WTC11 (cell line): Measurements from ENCODE around the gene TTLL11. TPM values are rescaled to one million over a fixed set of nuclear protein-coding genes. Genes with fewer than 3 reads are reported as not detected.
"Not testable (repeated sequence)": the region's sequence is repeated elsewhere in the genome, so short reads cannot be mapped to it uniquely, and the experiment has no call there.

Source experiments
- ATAC-seq: fragments of 200-7000 bp; cut with Tn5 transposase; 2 replicates; pipeline ENCODE4 v1.10.0; 2021; ENCODE audit warnings: mild to moderate bottlenecking, moderate library complexity
- CTCF ChIA-PET: fragments of 300-600 bp; sonication (Branson Sonifier 250); formaldehyde crosslinking; loops from one replicate; lab custom pipeline; 2021; ENCODE audit warnings: antibody characterized with exemption; lab: Charles Lee
- POLR2A ChIA-PET: fragments of 350-600 bp; sonication (Branson Sonifier 250); formaldehyde crosslinking; loops from one replicate; lab custom pipeline; 2021; ENCODE audit warnings: antibody characterized with exemption; lab: Charles Lee
- DNase-seq: peaks from one replicate; pipeline ENCODE4 v3.0.0; 2021; ENCODE audit warnings: low spot score
- H3K27ac Mint-ChIP-seq: 2 replicates; pipeline ENCODE4 v1.8.0; 2021; ENCODE audit warnings: mixed read lengths
- H3K27me3 Mint-ChIP-seq: 2 replicates; pipeline ENCODE4 v1.8.0; 2021; ENCODE audit warnings: low read depth, mild to moderate bottlenecking, moderate library complexity, mixed read lengths
- H3K36me3 Mint-ChIP-seq: 2 replicates; pipeline ENCODE4 v1.8.0; 2021; ENCODE audit warnings: mixed read lengths
- H3K4me1 Mint-ChIP-seq: 2 replicates; pipeline ENCODE4 v1.8.0; 2022; ENCODE audit warnings: mixed read lengths
- H3K4me3 Mint-ChIP-seq: 2 replicates; pipeline ENCODE4 v1.8.0; 2021; ENCODE audit warnings: mild to moderate bottlenecking, moderate library complexity, mixed read lengths
- H3K9me3 Mint-ChIP-seq: 2 replicates; pipeline ENCODE4 v1.8.0; 2021; ENCODE audit warnings: mixed read lengths
- CBFB ChIP-seq: sonication (generic); formaldehyde crosslinking; IDR thresholded peaks from 2 replicates; pipeline ENCODE4 v1.8.1; 2022; ENCODE audit warnings: mild to moderate bottlenecking, low read depth, missing genetic modification reagents
- CREM ChIP-seq: sonication (generic); formaldehyde crosslinking; IDR thresholded peaks from 2 replicates; pipeline ENCODE4 v1.8.1; 2022; ENCODE audit warnings: mild to moderate bottlenecking, missing genetic modification reagents, moderate library complexity
- ELF4 ChIP-seq: sonication (generic); formaldehyde crosslinking; IDR thresholded peaks from 2 replicates; pipeline ENCODE4 v1.8.1; 2022; ENCODE audit warnings: low read depth, mild to moderate bottlenecking, moderate library complexity, missing genetic modification reagents
- ETV6 ChIP-seq: sonication (generic); formaldehyde crosslinking; IDR thresholded peaks from 2 replicates; pipeline ENCODE4 v1.8.1; 2022; ENCODE audit warnings: mild to moderate bottlenecking, missing genetic modification reagents
- GABPB1 ChIP-seq: sonication (generic); formaldehyde crosslinking; IDR thresholded peaks from 2 replicates; pipeline ENCODE4 v1.8.1; 2023; ENCODE audit warnings: mild to moderate bottlenecking, missing genetic modification reagents
- GTF2I ChIP-seq: fragments of 250-450 bp; sonication (Bioruptor Pico); conservative IDR thresholded peaks from 2 replicates; pipeline ENCODE4 v1.4.0; 2021; ENCODE audit warnings: mild to moderate bottlenecking
- IRF2 ChIP-seq: sonication (generic); formaldehyde crosslinking; IDR thresholded peaks from 2 replicates; pipeline ENCODE4 v1.8.0; 2022; ENCODE audit warnings: low read depth, missing genetic modification reagents, borderline replicate concordance
- KAT7 ChIP-seq: sonication (generic); formaldehyde crosslinking; IDR thresholded peaks from 2 replicates; pipeline ENCODE4 v1.8.1; 2023; ENCODE audit warnings: missing genetic modification reagents, mild to moderate bottlenecking, borderline replicate concordance
- MYBL2 ChIP-seq: sonication (generic); formaldehyde crosslinking; IDR thresholded peaks from 2 replicates; pipeline ENCODE4 v1.8.1; 2023; ENCODE audit warnings: mild to moderate bottlenecking, moderate library complexity, missing genetic modification reagents
- RELA ChIP-seq: sonication (generic); formaldehyde crosslinking; IDR thresholded peaks from 2 replicates; pipeline ENCODE4 v1.8.1; 2022; ENCODE audit warnings: missing genetic modification reagents, mild to moderate bottlenecking, borderline replicate concordance
- SMAD3 ChIP-seq: sonication (generic); formaldehyde crosslinking; IDR thresholded peaks from 2 replicates; pipeline ENCODE4 v1.8.0; 2022; ENCODE audit warnings: missing genetic modification reagents, mild to moderate bottlenecking, borderline replicate concordance
- total RNA-seq: library from RNA; stranded (reverse); gene quantifications from 3 replicates; pipeline ENCODE4 v1.2.3, GENCODE V29; 2021
- TF ChIP-seq, protein P1 (sequence below): sonication (generic); formaldehyde crosslinking; IDR thresholded peaks from 2 replicates; pipeline ENCODE4 v1.8.1; 2022; ENCODE audit warnings: mild to moderate bottlenecking, moderate library complexity, missing genetic modification reagents
- TF ChIP-seq, protein P2 (sequence below): sonication (generic); formaldehyde crosslinking; IDR thresholded peaks from 2 replicates; pipeline ENCODE4 v1.8.1; 2023; ENCODE audit warnings: mild to moderate bottlenecking, moderate library complexity, missing genetic modification reagents
- TF ChIP-seq, protein P3 (sequence below): fragments of 250-450 bp; sonication (Bioruptor Pico); conservative IDR thresholded peaks from 2 replicates; pipeline ENCODE4 v1.9.0; 2021; ENCODE audit warnings: mild to moderate bottlenecking
- TF ChIP-seq, protein P4 (sequence below): sonication (generic); formaldehyde crosslinking; IDR thresholded peaks from 2 replicates; pipeline ENCODE4 v1.8.0; 2022; ENCODE audit warnings: mild to moderate bottlenecking, missing genetic modification reagents
- TF ChIP-seq, protein P5 (sequence below): sonication (generic); formaldehyde crosslinking; IDR thresholded peaks from 2 replicates; pipeline ENCODE4 v1.8.0; 2022; ENCODE audit warnings: mild to moderate bottlenecking, missing genetic modification reagents

TTLL11 gene
- total RNA-seq, 1 experiment from 2014 or later: 1.1 TPM

DNA sequence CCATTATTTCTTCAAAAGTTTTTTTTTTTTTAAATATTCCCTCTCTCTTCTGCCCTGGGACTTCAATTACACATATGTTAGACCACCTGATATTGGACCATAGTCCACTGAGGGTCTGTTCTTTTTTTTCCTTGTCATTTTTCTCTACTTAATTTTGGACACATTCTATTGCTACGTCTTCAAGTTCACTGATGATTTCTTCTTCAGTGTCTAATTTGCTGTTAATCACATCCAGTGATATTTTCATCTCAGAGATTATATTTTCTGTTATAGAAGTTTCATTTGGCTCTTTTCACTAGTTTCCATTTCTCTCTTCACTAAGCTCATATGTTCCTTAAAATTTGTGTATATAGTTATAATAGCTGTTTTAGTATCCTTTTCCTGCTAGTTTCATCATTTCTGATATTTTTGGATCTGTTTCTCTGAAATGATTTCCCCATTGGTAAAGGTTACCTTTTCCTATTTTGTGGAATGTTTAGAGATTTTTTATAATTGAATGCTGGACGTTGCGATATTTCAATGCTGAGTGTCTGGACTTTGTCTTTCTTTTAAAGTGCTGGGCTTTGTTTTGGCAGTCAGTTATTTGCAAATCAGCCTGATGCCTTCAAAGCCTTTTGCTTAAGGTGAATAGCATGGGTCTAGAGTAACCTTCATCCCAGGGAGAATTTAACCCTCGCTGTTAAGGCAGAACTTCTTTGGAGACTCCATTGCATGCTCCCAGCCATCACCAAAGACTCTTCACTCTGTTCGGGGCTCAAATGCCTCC, 111.8 kb downstream of the TTLL11 start:
- ChIA-PET CTCF (interaction anchor here (0.6 kb wide), 1 partner anchor 286 kb away, joined by 3 read pairs; no protein-coding TSS in a partner anchor), POLR2A (no interaction called here)
- no peak for TF ChIP-seq MYBL2 (CRISPR knock-in tag)
- TF ChIP-seq, protein P1, sequence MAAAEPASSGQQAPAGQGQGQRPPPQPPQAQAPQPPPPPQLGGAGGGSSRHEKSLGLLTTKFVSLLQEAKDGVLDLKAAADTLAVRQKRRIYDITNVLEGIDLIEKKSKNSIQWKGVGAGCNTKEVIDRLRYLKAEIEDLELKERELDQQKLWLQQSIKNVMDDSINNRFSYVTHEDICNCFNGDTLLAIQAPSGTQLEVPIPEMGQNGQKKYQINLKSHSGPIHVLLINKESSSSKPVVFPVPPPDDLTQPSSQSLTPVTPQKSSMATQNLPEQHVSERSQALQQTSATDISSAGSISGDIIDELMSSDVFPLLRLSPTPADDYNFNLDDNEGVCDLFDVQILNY: no peak
- no peak for TF ChIP-seq ELF4 (CRISPR knock-in tag)
- TF ChIP-seq GABPB1: no peak
- TF ChIP-seq IRF2 (CRISPR knock-in tag): no peak
- TF ChIP-seq, protein P2, sequence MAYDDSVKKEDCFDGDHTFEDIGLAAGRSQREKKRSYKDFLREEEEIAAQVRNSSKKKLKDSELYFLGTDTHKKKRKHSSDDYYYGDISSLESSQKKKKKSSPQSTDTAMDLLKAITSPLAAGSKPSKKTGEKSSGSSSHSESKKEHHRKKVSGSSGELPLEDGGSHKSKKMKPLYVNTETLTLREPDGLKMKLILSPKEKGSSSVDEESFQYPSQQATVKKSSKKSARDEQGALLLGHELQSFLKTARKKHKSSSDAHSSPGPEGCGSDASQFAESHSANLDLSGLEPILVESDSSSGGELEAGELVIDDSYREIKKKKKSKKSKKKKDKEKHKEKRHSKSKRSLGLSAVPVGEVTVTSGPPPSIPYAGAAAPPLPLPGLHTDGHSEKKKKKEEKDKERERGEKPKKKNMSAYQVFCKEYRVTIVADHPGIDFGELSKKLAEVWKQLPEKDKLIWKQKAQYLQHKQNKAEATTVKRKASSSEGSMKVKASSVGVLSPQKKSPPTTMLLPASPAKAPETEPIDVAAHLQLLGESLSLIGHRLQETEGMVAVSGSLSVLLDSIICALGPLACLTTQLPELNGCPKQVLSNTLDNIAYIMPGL (CRISPR knock-in tag): no peak
- TF ChIP-seq, protein P3, sequence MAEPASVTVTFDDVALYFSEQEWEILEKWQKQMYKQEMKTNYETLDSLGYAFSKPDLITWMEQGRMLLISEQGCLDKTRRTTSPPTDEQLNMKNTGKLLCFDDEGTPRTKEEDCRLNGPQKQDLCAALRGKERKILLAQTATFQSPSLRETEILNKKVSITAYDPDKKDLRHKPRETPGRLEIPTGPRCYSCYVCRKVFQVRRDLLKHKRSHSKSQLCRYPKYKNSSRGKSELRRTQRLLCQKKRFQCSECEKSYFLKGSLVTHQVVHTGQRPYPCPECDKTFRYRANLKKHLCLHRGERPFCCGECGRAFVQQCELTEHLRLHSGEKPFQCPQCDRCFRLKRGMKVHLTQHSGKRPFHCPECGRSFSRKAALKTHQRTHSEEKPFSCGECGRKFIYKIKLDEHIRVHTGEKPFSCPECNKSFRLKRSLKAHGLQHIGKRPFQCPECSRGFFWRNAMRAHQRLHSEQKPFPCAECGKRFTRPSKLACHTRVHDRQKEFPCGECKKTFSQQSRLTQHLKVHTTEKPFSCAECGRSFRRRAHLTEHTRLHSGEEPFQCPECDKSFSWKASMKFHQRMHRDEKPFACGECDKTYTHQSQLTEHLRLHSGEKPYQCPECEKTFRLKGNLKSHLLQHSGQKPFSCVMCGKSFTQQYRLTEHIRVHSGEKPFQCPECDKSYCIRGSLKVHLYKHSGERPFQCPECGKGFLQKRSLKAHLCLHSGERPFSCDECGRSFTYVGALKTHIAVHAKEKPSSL (CRISPR knock-in tag): no peak
- H3K9me3 Mint-ChIP-seq: peaks cover 13% of the 10 kb centered on the region
- H3K27ac Mint-ChIP-seq: no peak overlapping the region
- peaks cover 10% of the 10 kb centered on the region for H3K36me3 Mint-ChIP-seq
- peaks cover 69% of the 10 kb centered on the region for H3K27me3 Mint-ChIP-seq
- H3K4me3 Mint-ChIP-seq: no peak overlapping the region
- ATAC-seq (no peak), DNase-seq (no peak)
- no peaks in the 10 kb centered on the region for H3K4me1 Mint-ChIP-seq

DNA sequence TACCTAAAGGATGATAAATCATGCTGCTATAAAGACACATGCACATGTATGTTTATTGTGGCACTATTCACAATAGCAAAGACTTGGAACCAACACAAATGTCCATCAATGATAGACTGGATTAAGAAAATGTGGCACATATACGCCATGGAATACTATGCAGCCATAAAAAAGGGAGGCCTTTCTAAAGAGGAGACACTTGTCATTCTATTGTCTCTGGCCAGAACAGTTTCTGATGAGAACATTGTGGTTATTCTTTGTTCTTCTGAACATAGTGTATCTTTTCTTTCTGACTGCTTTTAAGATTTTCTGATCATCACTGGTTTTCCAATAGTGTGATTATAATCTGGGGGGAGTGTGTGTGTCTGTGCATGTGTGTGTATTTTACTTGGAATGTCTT, 112.4 kb downstream of the TTLL11 start:
- H3K4me3 Mint-ChIP-seq, H3K27ac Mint-ChIP-seq, DNase-seq, H3K4me1 Mint-ChIP-seq, ATAC-seq, POLR2A ChIA-PET, H3K36me3 Mint-ChIP-seq: not testable (repeated sequence)
- Mint-ChIP-seq H3K27me3 (peaks cover 75% of the 10 kb centered on the region), H3K9me3 (peaks cover 13% of the 10 kb centered on the region)
- CTCF ChIA-PET: interaction anchor here (0.6 kb wide), 1 partner anchor 285 kb away, joined by 3 read pairs; no protein-coding TSS in a partner anchor

DNA sequence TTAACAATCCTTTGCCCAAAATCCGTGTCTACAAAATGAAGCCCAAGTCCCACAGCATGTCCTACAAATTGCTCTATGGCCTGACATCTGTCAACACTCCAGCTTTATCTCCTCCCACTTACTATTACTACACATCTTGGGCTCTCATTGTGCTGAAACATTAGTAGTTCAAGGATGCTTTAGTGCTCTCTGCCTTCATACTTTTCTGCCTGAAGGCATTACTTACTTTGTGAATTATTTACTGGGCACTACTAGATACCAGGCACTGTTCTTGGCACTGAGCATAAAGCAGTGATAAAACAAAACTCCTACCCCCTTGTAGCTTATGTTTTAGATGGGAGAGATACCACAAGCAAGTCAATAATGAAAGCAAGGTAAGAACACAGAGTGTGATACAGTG, 113.4 kb downstream of the TTLL11 start:
- Mint-ChIP-seq H3K27ac (no peak overlapping the region), H3K27me3 (peaks cover 84% of the 10 kb centered on the region), H3K9me3 (peaks cover 13% of the 10 kb centered on the region), H3K4me3 (no peak overlapping the region), H3K4me1 (peaks cover 7% of the 10 kb centered on the region), H3K36me3 (peaks cover 10% of the 10 kb centered on the region)
- ChIA-PET CTCF (interaction anchor here (0.7 to 1.6 kb wide), 3 partner anchors 26 to 293 kb away, joined by 3 to 4 read pairs (median 4); no protein-coding TSS in a partner anchor), POLR2A (no interaction called here)
- no peak for TF ChIP-seq GTF2I (CRISPR knock-in tag)
- TF ChIP-seq, protein P4, sequence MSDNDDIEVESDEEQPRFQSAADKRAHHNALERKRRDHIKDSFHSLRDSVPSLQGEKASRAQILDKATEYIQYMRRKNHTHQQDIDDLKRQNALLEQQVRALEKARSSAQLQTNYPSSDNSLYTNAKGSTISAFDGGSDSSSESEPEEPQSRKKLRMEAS (CRISPR knock-in tag): no peak
- TF ChIP-seq RELA (CRISPR knock-in tag): no peak
- TF ChIP-seq ETV6 (CRISPR knock-in tag): no peak
- TF ChIP-seq CREM (CRISPR knock-in tag): no peak
- no peak for TF ChIP-seq KAT7 (CRISPR knock-in tag)
- no peak for TF ChIP-seq CBFB (CRISPR knock-in tag)
- TF ChIP-seq, protein P5, sequence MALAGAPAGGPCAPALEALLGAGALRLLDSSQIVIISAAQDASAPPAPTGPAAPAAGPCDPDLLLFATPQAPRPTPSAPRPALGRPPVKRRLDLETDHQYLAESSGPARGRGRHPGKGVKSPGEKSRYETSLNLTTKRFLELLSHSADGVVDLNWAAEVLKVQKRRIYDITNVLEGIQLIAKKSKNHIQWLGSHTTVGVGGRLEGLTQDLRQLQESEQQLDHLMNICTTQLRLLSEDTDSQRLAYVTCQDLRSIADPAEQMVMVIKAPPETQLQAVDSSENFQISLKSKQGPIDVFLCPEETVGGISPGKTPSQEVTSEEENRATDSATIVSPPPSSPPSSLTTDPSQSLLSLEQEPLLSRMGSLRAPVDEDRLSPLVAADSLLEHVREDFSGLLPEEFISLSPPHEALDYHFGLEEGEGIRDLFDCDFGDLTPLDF (CRISPR knock-in tag): no peak
- TF ChIP-seq SMAD3 (CRISPR knock-in tag): no peak
- ATAC-seq (no peak), DNase-seq (no peak)
